Stimulated activated CD4-positive, alpha-beta T cell treated with anti-CD3 and anti-CD28 coated beads, Interleukin-4, amount 100 ng/mL, for 1 hour (primary cell): ENCODE data around the gene ZIC2.
"Not testable (repeated sequence)": the region's sequence is repeated elsewhere in the genome, so short reads cannot be mapped to it uniquely, and the experiment has no call there.

Experiments used
- DNase-seq: peaks from one replicate; pipeline ENCODE4 v3.0.0-alpha.2; 2020

ZIC2 gene

GRCh38 chr13:99981735-99982035 lies at the start of gene ZIC2:
TSS of gene ZIC2 (plus strand) at chr13:99981784. CDS start at chr13:99982065, 281 bp downstream.
- DNase-seq, result no peak

- no peak for DNase-seq
Observed at GRCh38 chr13:99932912-99933311, 48.7 kb upstream of the ZIC2 start.

- DNase-seq, result no peak
Observed at GRCh38 chr13:99935772-99936171, 45.8 kb upstream of the ZIC2 start.

- DNase-seq, result no peak
Observed at GRCh38 chr13:99938635-99939034, 42.9 kb upstream of the ZIC2 start.

- no peak for DNase-seq
Observed at GRCh38 chr13:99941086-99941485, 40.5 kb upstream of the ZIC2 start.

- no peak for DNase-seq
Observed at GRCh38 chr13:99941911-99942310, 39.7 kb upstream of the ZIC2 start.

- DNase-seq, result no peak
Observed at GRCh38 chr13:99944102-99944501, 37.5 kb upstream of the ZIC2 start.

- no peak for DNase-seq
Observed at GRCh38 chr13:99944606-99945005, 37.0 kb upstream of the ZIC2 start.

- not testable (repeated sequence) for DNase-seq
Observed at GRCh38 chr13:99945515-99945914, 36.1 kb upstream of the ZIC2 start.

- no peak for DNase-seq
Observed at GRCh38 chr13:99947666-99948065, 33.9 kb upstream of the ZIC2 start.

GRCh38 chr13:99948411-99948810 lies 33.2 kb upstream of the ZIC2 start:
- DNase-seq, result no peak

- no peak for DNase-seq
Observed at GRCh38 chr13:99948907-99949678, 32.5 kb upstream of the ZIC2 start.

- no peak for DNase-seq
Observed at GRCh38 chr13:99949679-99950413, 31.7 kb upstream of the ZIC2 start.

- DNase-seq, result not testable (repeated sequence)
Observed at GRCh38 chr13:99951666-99952065, 29.9 kb upstream of the ZIC2 start.

- DNase-seq, result no peak
Observed at GRCh38 chr13:99953138-99953755, 28.3 kb upstream of the ZIC2 start.

GRCh38 chr13:99955107-99955746 lies 26.4 kb upstream of the ZIC2 start:
- no peak for DNase-seq

- DNase-seq, result no peak
Observed at GRCh38 chr13:99955747-99956472, 25.7 kb upstream of the ZIC2 start.

GRCh38 chr13:99956473-99957349 lies 24.9 kb upstream of the ZIC2 start:
- DNase-seq, result no peak

GRCh38 chr13:99958406-99959126 lies 23.0 kb upstream of the ZIC2 start:
- no peak for DNase-seq

GRCh38 chr13:99959127-99959539 lies 22.5 kb upstream of the ZIC2 start:
- no peak for DNase-seq
